Smooth muscle cell (in vitro differentiated cells): ENCODE measurements around the gene RRP12. TPM values are rescaled to one million over a fixed set of nuclear protein-coding genes. Genes with fewer than 3 reads are reported as not detected.

Experiments used
- DNase-seq: peaks from one replicate; lab custom pipeline; 2025; ENCODE audit not compliant: unreplicated experiment; lab: John Stamatoyannopoulos, UW
- H2AFZ ChIP-seq: fragments of 200-600 bp; sonication (generic); 2 replicates; pipeline ENCODE4 v1.6.0; 2016; ENCODE audit warnings: antibody characterized with exemption, low read depth, mild to moderate bottlenecking
- H3F3A ChIP-seq: fragments of 200-600 bp; sonication (generic); 2 replicates; pipeline ENCODE4 v1.6.0; 2017; ENCODE audit warnings: antibody characterized with exemption, low read depth
- H3K27ac ChIP-seq: fragments of 200-600 bp; sonication (generic); 2 replicates; pipeline ENCODE4 v1.5.1; 2016; ENCODE audit warnings: low read depth, mild to moderate bottlenecking
- H3K27me3 ChIP-seq: fragments of 200-600 bp; sonication (generic); 2 replicates; pipeline ENCODE4 v1.6.1; 2016; ENCODE audit warnings: low read depth, mild to moderate bottlenecking
- H3K36me3 ChIP-seq: fragments of 200-600 bp; sonication (generic); 2 replicates; pipeline ENCODE4 v1.5.1; 2016; ENCODE audit warnings: low read depth
- H3K4me1 ChIP-seq: fragments of 200-600 bp; sonication (generic); 2 replicates; pipeline ENCODE4 v1.5.1; 2016; ENCODE audit warnings: low read depth
- H3K4me2 ChIP-seq: fragments of 200-600 bp; sonication (generic); 2 replicates; pipeline ENCODE4 v1.6.0; 2016; ENCODE audit warnings: mild to moderate bottlenecking
- H3K4me3 ChIP-seq: fragments of 200-600 bp; sonication (generic); 2 replicates; pipeline ENCODE4 v1.5.1; 2016; ENCODE audit warnings: mild to moderate bottlenecking
- H3K79me2 ChIP-seq: fragments of 200-600 bp; sonication (generic); 2 replicates; pipeline ENCODE4 v1.6.0; 2016; ENCODE audit warnings: low read depth, mild to moderate bottlenecking
- H3K9ac ChIP-seq: fragments of 200-600 bp; sonication (generic); 2 replicates; pipeline ENCODE4 v1.6.0; 2016; ENCODE audit warnings: low read depth
- H3K9me3 ChIP-seq: fragments of 200-600 bp; sonication (generic); replicated peaks from 2 replicates; pipeline ENCODE4 v1.5.1; 2016; ENCODE audit warnings: low read depth
- H4K20me1 ChIP-seq: fragments of 200-600 bp; sonication (generic); 2 replicates; pipeline ENCODE4 v1.6.0; 2016; ENCODE audit warnings: low read depth
- CTCF ChIP-seq: fragments of 200-600 bp; sonication (generic); IDR thresholded peaks from 2 replicates; pipeline ENCODE4 v1.5.1; 2017; ENCODE audit warnings: borderline replicate concordance, mild to moderate bottlenecking, antibody characterized with exemption; ENCODE audit not compliant: insufficient read depth, poor library complexity, severe bottlenecking
- WGBS: methylation state at CpG from one replicate; pipeline ENCODE4 v1.1.7; 2016; ENCODE audit warnings: low lambda C conversion rate; 5-methylcytosine and 5-hydroxymethylcytosine counted together
- polyA plus RNA-seq: library from polyadenylated mRNA; unstranded; fragments of >200 nt; fragmentation: Nextera tagmentation; extraction: Ambion mirVana; gene quantifications from 2 replicates; pipeline ENCODE4 v1.2.1, GENCODE V29; 2016
- total RNA-seq: library from RNA; depleted of rRNA; stranded (reverse); fragments of >200 nt; gene quantifications from 2 replicates; pipeline ENCODE4 v1.2.3, GENCODE V29; 2014

Gene RRP12
- total and polyA plus RNA-seq, 2 experiments from 2014 or later, result 14.1 to 18.8 TPM

DNA sequence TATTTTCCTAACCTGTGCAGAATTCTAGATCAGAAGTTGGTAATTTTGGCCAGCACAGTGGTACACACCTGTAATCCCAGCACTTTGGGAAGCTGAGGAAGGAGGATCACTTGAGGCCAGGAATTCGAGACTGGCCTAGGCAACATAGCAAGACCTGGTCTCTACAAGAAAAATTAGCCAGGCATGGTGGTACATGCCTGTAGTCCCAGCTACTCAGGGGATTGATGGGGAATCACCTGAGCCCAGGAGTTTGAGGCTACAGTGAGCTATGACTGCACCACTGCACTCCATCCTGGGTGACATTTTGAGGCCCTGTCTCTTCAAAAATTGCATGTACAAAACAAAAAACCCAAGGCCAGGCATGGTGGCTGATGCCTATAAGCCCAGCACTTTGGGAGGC is 33.4 kb upstream of the RRP12 start:
- H3F3A ChIP-seq, result peaks cover 38% of the 10 kb centered on the region
- no peaks in the 10 kb centered on the region for H3K27me3 ChIP-seq
- peaks cover 14% of the 10 kb centered on the region for H3K36me3 ChIP-seq
- no peak overlapping the region for H3K4me3 ChIP-seq
- whole genome bisulfite sequencing, result 90% methylated on average over 1 of the region's 1 CpG
- H2AFZ ChIP-seq, result no peak overlapping the region
- H3K4me2 ChIP-seq, result no peak overlapping the region
- peak overlapping the region; percentile 16 for H3K27ac ChIP-seq
- H3K79me2 ChIP-seq, result peaks cover 22% of the 10 kb centered on the region
- no peaks in the 10 kb centered on the region for H3K9me3 ChIP-seq
- no peak for TF ChIP-seq CTCF
- no peak for DNase-seq
- no peaks in the 10 kb centered on the region for H3K4me1 ChIP-seq
- H3K9ac ChIP-seq, result no peak overlapping the region
- peaks cover 25% of the 10 kb centered on the region for H4K20me1 ChIP-seq

DNA sequence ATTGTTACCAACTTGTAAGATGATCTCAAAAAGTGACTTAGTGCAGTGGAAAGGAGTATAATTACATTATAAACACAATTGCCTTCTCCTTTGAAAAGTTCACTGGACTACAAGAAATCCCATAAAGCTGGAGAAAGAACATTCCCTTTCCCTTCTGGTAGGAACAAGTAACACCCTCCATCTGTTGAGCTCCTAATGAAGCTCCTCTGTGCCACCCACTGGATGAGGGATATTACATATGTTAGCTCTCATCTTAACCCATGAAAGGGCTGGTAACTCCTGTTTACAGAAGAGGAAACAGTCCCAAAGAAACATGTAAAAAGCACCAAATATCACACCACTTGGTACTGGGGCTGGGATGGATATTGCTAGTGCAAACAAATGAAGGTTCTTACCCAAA is 32.9 kb upstream of the RRP12 start:
- Histone ChIP-seq H3K27ac (peak overlapping the region; percentile 16), H3K36me3 (peaks cover 14% of the 10 kb centered on the region), H2AFZ (no peak overlapping the region), H3K9ac (no peak overlapping the region), H3K4me3 (no peak overlapping the region), H3K79me2 (peaks cover 27% of the 10 kb centered on the region), H3K27me3 (no peaks in the 10 kb centered on the region), H3F3A (peaks cover 41% of the 10 kb centered on the region), H3K4me1 (no peaks in the 10 kb centered on the region), H3K9me3 (no peaks in the 10 kb centered on the region), H4K20me1 (peaks cover 30% of the 10 kb centered on the region), H3K4me2 (no peak overlapping the region)
- no peak for DNase-seq
- TF ChIP-seq CTCF, result no peak

DNA sequence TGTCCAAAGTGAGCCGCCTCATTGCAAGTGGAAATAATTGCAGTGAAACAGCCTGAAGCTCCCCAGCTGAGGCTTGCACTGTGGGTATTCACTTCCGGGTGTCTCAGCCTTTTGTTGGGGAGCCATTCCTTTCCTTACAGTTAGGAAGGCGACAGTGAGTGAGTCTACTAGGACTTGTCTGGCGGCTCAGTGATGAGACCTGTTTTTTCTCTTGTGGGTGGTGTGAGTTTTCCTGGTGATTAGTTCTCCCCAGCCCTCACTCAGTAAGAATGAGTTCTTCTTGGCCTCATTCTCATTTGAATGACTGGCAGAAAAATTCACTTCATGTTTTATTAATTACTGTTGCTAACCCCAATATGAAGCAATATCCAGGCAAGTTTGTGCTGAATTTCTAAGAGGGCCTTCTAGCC is 27.4 kb upstream of the RRP12 start:
- H3K9ac ChIP-seq, result peak overlapping the region; percentile 78
- no peak for TF ChIP-seq CTCF
- H3K27ac ChIP-seq, result peak overlapping the region; percentile 90
- peaks cover 52% of the 10 kb centered on the region for H4K20me1 ChIP-seq
- peaks cover 10% of the 10 kb centered on the region for H3K36me3 ChIP-seq
- peak overlapping the region; percentile 81 for H3K4me3 ChIP-seq
- H3K4me2 ChIP-seq, result peak overlapping the region; percentile 94
- no peak overlapping the region for H2AFZ ChIP-seq
- no peaks in the 10 kb centered on the region for H3K27me3 ChIP-seq
- H3K79me2 ChIP-seq, result peaks cover 55% of the 10 kb centered on the region
- WGBS, result 32% methylated on average over 4 of the region's 4 CpGs
- H3F3A ChIP-seq, result peaks cover 35% of the 10 kb centered on the region
- no peaks in the 10 kb centered on the region for H3K9me3 ChIP-seq
- no peak for DNase-seq
- H3K4me1 ChIP-seq, result peaks cover 10% of the 10 kb centered on the region

DNA sequence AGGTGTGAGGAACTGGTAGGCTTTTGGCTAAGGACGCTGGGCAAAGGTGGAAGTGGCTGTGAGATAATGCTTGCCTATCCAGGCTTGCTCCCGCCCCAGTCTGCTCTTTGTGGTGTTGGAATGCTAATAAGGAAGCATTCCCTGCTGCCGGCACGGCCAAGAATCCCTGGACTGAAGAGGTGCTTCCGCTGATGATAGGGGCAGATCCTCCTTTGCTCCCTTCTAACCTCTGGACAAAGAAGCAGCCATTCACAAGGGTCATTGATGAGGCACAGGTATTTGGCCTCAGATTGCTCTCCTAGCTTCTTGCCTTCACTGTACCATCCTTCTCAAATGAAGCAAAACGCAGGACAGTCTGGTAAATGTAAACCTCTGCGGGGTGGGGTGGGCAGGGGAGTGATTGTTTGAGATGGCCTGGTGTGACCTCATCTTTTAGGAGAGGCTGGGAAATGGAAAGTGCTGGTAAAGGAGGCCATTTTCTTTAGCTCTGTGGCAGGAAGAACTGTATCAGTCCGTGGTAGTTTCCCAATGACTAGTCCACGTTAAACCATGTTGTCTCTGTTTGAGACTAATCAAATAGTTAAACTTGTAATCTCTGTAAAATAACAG is 26.5 kb upstream of the RRP12 start:
- Histone ChIP-seq H4K20me1 (peaks cover 52% of the 10 kb centered on the region), H3K27ac (peak overlapping the region; percentile 90), H2AFZ (no peak overlapping the region), H3K4me3 (peak overlapping the region; percentile 81), H3K27me3 (no peaks in the 10 kb centered on the region), H3K4me1 (peaks cover 10% of the 10 kb centered on the region), H3K9me3 (no peaks in the 10 kb centered on the region), H3K9ac (peak overlapping the region; percentile 78), H3K36me3 (peaks cover 10% of the 10 kb centered on the region), H3F3A (peaks cover 37% of the 10 kb centered on the region), H3K4me2 (peak overlapping the region; percentile 94), H3K79me2 (peaks cover 55% of the 10 kb centered on the region)
- 2% methylated on average over 9 of the region's 9 CpGs for WGBS
- no peak for TF ChIP-seq CTCF
- no peak for DNase-seq
